Right lobe of liver (tissue), 6 donors: ENCODE measurements around the gene RHOT2. TPM values are rescaled to one million over a fixed set of nuclear protein-coding genes. Genes with fewer than 3 reads are reported as not detected.

Experiments used
- ATAC-seq, 4 donors: fragments of 200-7000 bp; cut with Tn5 transposase; one replicate each; pipeline ENCODE4 v1.9.1; 2020; ENCODE audit warnings: mild to moderate bottlenecking in 4 of 4, moderate library complexity in 4 of 4
- DNase-seq, 3 donors: peaks; one replicate each; pipeline ENCODE4 v3.0.0-alpha.2; 2020
- H3K27ac ChIP-seq, 3 donors: fragments of 200-600 bp; one replicate each; pipeline ENCODE4 v1.8.0; 2022
- H3K27me3 ChIP-seq, 2 donors: fragments of 200-600 bp; one replicate each; pipeline ENCODE4 v1.8.0; 2022
- H3K36me3 ChIP-seq, 4 donors: fragments of 200-600 bp; sonication (generic) in 1 of 4; one replicate each; pipeline versions ENCODE4 v1.5.1 to v1.8.0; 2017 to 2022; ENCODE audit warnings: control low read depth in 1 of 4
- H3K4me1 ChIP-seq, 4 donors: fragments of 200-600 bp; sonication (generic) in 1 of 4; one replicate each; pipeline versions ENCODE4 v1.5.1 to v1.8.0; 2017 to 2022; ENCODE audit warnings: control low read depth in 1 of 4
- H3K4me3 ChIP-seq, 3 donors: fragments of 200-600 bp; one replicate each; pipeline ENCODE4 v1.8.0; 2022
- H3K9me3 ChIP-seq, 4 donors: fragments of 200-600 bp; sonication (generic) in 1 of 4; one replicate each; pipeline versions ENCODE4 v1.5.1 to v1.8.0; 2017 to 2022; ENCODE audit warnings: control low read depth in 1 of 4
- POLR2A ChIP-seq: fragments of 450-650 bp; IDR thresholded peaks from one replicate; pipeline ENCODE4 v1.6.1; 2017; ENCODE audit warnings: antibody characterized with exemption, mild to moderate bottlenecking
- WGBS: methylation state at CpG from one replicate; pipeline ENCODE4 v1.1.6; 2018; ENCODE audit warnings: low coverage, low lambda C conversion rate; ENCODE audit not compliant: insufficient coverage; ENCODE audit errors: missing lambda C conversion rate; 5-methylcytosine and 5-hydroxymethylcytosine counted together
- intact Hi-C, 2 donors: fragments of 100-400 bp; cut with DNase I; formaldehyde crosslinking; loops; one replicate each; pipeline versions ENCODE4 v1.11.2 to v1.14.1; 2022
- total RNA-seq, 6 experiments: library from RNA; depleted of rRNA in 2 of 6; stranded (reverse); fragments of >200 nt in 2 of 6; fragmentation: NEBNext Ultra II Directional in 3 of 6; extraction: Animal tissue kit (Norgen Biotek cat#: 25700) in 3 of 6; gene quantifications; one replicate each; pipeline versions ENCODE4 v1.1.0 to v1.2.4, GENCODE V29; 2016 to 2023
- TF ChIP-seq, protein P1 (sequence below), 4 donors: fragments of 200-600 bp in 3 of 4; fragments of 450-650 bp in 1 of 4; IDR thresholded peaks; one replicate each; pipeline versions ENCODE4 v1.5.1 to v1.8.0; 2016 to 2022; ENCODE audit warnings: antibody characterized with exemption in 4 of 4, mild to moderate bottlenecking in 2 of 4
- donor health status: DM: no; HTN: yes; CAD: no.
- donor health status: DM: no; HTN: no; CAD: no.
- donor health status: DM: no; HTN: no; CAD: no.
- donor health status: DM: no; HTN: yes; CAD: no.
- donor health status: DM: no; HTN: yes; CAD: no.

RHOT2 gene
- total RNA-seq, 6 experiments from 2014 or later = 28.5 to 44.8 (median 40.3) TPM

DNA sequence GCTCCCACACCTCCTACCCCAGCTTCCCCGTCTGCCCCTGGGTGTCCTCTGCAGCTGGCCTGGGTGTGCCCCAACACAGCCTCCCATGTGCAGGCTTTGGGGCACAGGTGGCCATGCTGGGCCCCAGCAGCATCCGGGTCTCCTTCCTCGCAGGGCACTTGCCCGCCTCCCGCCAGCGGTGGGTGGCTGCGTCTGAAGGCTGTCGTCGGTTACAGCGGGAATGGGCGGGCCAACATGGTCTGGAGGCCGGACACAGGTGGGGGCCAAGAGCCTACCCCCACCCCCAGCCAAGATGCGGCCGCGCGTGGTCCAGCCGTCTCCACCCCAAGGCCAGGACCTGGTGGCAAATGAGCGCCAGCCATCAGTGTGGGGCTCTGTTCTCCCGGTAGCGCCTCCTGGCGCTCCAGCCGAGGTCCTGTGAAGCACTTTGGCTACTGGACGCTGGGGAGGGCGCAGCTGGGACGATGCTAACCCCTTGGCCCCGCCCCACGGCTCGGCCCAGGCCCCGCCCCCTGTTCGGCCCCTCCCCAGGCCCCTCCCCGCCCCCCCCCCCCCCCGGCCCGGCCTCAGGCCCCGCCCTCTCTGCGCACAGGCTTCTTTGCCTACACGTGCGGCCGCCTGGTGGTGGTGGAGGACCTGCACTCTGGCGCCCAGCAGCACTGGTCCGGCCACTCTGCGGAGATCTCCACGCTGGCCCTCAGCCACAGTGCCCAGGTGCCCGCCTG is 7.3 kb upstream of the RHOT2 start:
- DNase-seq (peak; percentile 83 to 91 (median 91)), ATAC-seq (peak; percentile 79 to 90 (median 82))
- Histone ChIP-seq H3K4me3 (peak overlapping the region in 1 of 3 donors; percentile 26), H3K9me3 (no peaks in the 10 kb centered on the region), H3K36me3 (no peaks in the 10 kb centered on the region), H3K4me1 (peaks cover 0 to 11% (median 0%) of the 10 kb centered on the region in 4 donors), H3K27ac (peak overlapping the region in 2 of 3 donors; percentile 16 to 49), H3K27me3 (no peaks in the 10 kb centered on the region)
- TF ChIP-seq POLR2A = peak; percentile 12
- TF ChIP-seq, protein P1, sequence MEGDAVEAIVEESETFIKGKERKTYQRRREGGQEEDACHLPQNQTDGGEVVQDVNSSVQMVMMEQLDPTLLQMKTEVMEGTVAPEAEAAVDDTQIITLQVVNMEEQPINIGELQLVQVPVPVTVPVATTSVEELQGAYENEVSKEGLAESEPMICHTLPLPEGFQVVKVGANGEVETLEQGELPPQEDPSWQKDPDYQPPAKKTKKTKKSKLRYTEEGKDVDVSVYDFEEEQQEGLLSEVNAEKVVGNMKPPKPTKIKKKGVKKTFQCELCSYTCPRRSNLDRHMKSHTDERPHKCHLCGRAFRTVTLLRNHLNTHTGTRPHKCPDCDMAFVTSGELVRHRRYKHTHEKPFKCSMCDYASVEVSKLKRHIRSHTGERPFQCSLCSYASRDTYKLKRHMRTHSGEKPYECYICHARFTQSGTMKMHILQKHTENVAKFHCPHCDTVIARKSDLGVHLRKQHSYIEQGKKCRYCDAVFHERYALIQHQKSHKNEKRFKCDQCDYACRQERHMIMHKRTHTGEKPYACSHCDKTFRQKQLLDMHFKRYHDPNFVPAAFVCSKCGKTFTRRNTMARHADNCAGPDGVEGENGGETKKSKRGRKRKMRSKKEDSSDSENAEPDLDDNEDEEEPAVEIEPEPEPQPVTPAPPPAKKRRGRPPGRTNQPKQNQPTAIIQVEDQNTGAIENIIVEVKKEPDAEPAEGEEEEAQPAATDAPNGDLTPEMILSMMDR (IDR thresholded peaks at IDR 0.05) = peak; percentile 36 to 53 (median 47)
- intact Hi-C loops = no loop called here
- WGBS = 6% methylated on average over 7 of the region's 43 CpGs

DNA sequence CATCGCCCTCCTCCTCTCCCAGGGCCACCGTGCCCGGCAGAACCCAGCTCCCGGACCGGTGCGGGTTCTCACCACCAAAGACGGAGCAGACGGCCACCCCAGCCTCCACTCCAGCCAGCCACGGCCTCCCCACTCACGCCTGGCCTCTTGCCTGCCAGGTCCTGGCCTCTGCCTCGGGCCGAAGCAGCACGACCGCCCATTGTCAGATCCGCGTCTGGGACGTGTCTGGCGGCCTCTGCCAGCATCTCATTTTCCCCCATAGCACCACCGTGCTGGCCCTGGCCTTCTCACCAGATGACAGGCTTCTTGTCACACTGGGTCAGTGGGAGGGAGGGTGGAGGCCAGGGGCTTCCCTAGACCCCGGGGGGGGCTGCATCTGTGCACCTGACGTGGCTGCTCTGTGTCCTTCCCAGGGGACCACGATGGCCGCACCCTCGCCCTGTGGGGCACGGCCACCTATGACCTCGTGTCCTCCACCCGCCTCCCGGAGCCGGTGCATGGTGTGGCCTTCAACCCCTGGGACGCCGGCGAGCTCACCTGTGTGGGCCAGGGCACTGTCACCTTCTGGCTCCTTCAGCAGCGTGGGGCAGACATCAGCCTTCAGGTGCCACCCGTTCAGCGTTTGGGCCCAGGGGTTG is 6.6 kb upstream of the RHOT2 start:
- intact Hi-C loops = no loop called here

DNA sequence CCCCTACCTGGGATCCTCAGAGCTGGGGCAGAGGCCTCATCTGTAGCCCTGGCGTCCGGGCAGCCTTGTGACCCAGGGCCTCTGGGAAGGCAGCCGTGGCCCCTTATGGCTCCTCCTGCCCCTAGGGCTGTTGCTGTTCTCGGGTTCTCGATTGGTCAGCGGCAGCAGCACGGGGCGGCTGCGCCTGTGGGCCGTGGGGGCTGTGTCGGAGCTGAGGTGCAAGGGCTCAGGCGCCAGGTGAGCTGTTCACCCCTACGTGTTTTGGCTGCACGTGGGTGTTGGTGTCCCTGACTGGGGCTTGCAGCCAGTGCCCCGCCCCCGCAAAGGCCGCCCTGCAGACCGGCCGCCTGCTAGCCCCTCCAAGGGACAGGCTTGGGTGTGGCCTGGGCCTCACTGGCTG is 5.8 kb upstream of the RHOT2 start:
- Histone ChIP-seq H3K4me3 (no peak overlapping the region), H3K27ac (no peak overlapping the region), H3K9me3 (no peaks in the 10 kb centered on the region), H3K27me3 (no peaks in the 10 kb centered on the region), H3K4me1 (peaks cover 0 to 11% (median 0%) of the 10 kb centered on the region in 4 donors), H3K36me3 (no peaks in the 10 kb centered on the region)
- TF ChIP-seq, protein P1 (IDR thresholded peaks at IDR 0.05) = no peak
- no peak for TF ChIP-seq POLR2A
- WGBS = no CpG with 5 or more reads among the region's 19 CpGs
- DNase-seq (no peak), ATAC-seq (no peak)
- intact Hi-C loops = no loop called here

More for the DNA sequence above, 6.6 kb upstream of the RHOT2 start:
- Histone ChIP-seq H3K9me3 (no peaks in the 10 kb centered on the region), H3K36me3 (no peaks in the 10 kb centered on the region), H3K27me3 (no peaks in the 10 kb centered on the region), H3K4me3 (peak overlapping the region in 1 of 3 donors; percentile 26), H3K4me1 (peaks cover 0 to 11% (median 0%) of the 10 kb centered on the region in 4 donors), H3K27ac (peak overlapping the region in 1 of 3 donors; percentile 49)
- WGBS = 28% methylated on average over 6 of the region's 35 CpGs
- DNase-seq (no peak), ATAC-seq (peak; percentile 10 to 60 (median 27))
- TF ChIP-seq, protein P1 (IDR thresholded peaks at IDR 0.05) = no peak
- TF ChIP-seq POLR2A = peak; percentile 7

DNA sequence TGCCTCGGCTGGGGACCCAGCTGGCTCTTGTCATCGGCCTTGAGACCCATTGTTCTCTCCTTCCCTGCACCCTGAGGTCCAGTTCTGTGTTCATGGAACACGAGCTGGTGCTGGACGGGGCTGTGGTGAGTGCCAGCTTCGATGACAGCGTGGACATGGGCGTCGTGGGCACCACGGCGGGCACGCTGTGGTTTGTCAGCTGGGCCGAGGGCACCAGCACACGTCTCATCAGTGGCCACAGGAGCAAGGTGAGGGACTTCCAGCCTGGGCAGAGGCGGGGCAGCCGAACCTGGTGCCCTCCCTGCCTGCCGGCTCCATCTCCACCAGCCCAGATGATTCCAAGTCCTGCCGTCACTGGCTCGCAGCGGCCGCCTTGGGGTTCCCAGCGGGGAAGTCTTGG is 5.3 kb upstream of the RHOT2 start:
- 90% methylated on average over 7 of the region's 21 CpGs for WGBS
- Histone ChIP-seq H3K4me3 (no peak overlapping the region), H3K36me3 (no peaks in the 10 kb centered on the region), H3K9me3 (no peaks in the 10 kb centered on the region), H3K4me1 (peaks cover 0 to 14% (median 2%) of the 10 kb centered on the region in 4 donors), H3K27me3 (no peaks in the 10 kb centered on the region), H3K27ac (no peak overlapping the region)
- TF ChIP-seq, protein P1 (IDR thresholded peaks at IDR 0.05) = no peak
- no peak for TF ChIP-seq POLR2A
- DNase-seq (no peak), ATAC-seq (no peak)
- intact Hi-C loops = no loop called here
